Transverse colon (tissue), 4 donors: ENCODE data around the gene CACNA2D1.

Experiments used
- CTCF ChIP-seq, 5 experiments: fragments of 200-600 bp in 3 of 5; fragments of 450-650 bp in 2 of 5; sonication (generic) in 3 of 5; IDR thresholded peaks; 1 replicate in 2 of 5; 2 replicates in 3 of 5; pipeline ENCODE4 v1.5.1; 2016 to 2017; ENCODE audit warnings: antibody characterized with exemption in 5 of 5, inconsistent platforms in 3 of 5, mild to moderate bottlenecking in 2 of 5, moderate library complexity in 1 of 5
- POLR2A ChIP-seq: fragments of 450-650 bp; IDR thresholded peaks from one replicate; pipeline ENCODE4 v1.6.1; 2016; ENCODE audit warnings: antibody characterized with exemption, mild to moderate bottlenecking, moderate library complexity
- POLR2AphosphoS5 ChIP-seq, 3 donors: sonication (generic); formaldehyde crosslinking; IDR thresholded peaks; one replicate each; pipeline ENCODE4 v1.6.1; 2016; ENCODE audit warnings: antibody characterized with exemption in 3 of 3

DNA sequence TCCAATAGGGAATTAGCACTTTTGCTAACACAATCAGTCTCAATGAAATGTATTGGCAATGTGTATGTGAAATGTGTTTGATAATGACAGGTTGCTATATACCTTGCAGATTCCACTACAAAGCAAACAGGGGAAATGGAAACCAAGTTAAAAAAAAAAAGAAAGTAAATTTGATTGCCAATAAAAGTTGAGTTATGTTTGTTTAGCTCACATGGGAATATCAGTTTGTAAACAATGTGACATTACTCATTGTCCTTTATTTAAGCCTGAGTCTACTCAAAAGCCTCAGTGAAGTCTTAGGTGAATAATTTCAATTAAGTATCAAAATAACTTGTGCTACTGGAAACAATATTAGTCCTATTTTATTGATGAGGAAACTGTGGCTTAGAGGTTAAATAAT is 285.2 kb downstream of the CACNA2D1 start:
- TF ChIP-seq POLR2AphosphoS5 (IDR thresholded peaks at IDR 0.05): no peak
- TF ChIP-seq CTCF (IDR thresholded peaks at IDR 0.05): no peak
- no peak for TF ChIP-seq POLR2A
